SK-N-SH (cell line): ENCODE data around the gene TM9SF1. TPM values are rescaled to one million over a fixed set of nuclear protein-coding genes. Genes with fewer than 3 reads are reported as not detected.

ENCODE experiments used
- CTCF ChIA-PET: fragments of 300-600, 350-600 bp; formaldehyde crosslinking; extraction: SDS; loops from one replicate; lab custom pipeline; 2021; lab: Yijun Ruan, JAX
- POLR2A ChIA-PET: fragments of 350-600 bp; sonication (Branson Sonifier 250); formaldehyde crosslinking; extraction: SDS; loops from one replicate; lab custom pipeline; 2020; ENCODE audit warnings: antibody characterized with exemption, inconsistent platforms; lab: Yijun Ruan, JAX
- DNase-seq: peaks from one replicate; pipeline ENCODE4 v3.0.0; 2012
- H2AFZ ChIP-seq: fragments of 200-600 bp; sonication (generic); 2 replicates; pipeline ENCODE4 v1.8.1; 2016; ENCODE audit warnings: antibody characterized with exemption, mild to moderate bottlenecking, low read depth
- H3F3A ChIP-seq: fragments of 200-600 bp; sonication (generic); replicated peaks from 2 replicates; pipeline ENCODE3; 2016; ENCODE audit warnings: antibody characterized with exemption, mild to moderate bottlenecking; ENCODE audit not compliant: insufficient read depth
- H3K27ac ChIP-seq, 2 experiments: fragments of 200-500 bp in 1 of 2; fragments of 200-600 bp in 1 of 2; sonication (Bioruptor generic) in 1 of 2; sonication (generic), shearing (Covaris generic) in 1 of 2; 2 replicates each; pipeline versions ENCODE4 v1.5.1 to v1.6.1; 2014 to 2016; ENCODE audit warnings: low read depth in 2 of 2, inconsistent platforms in 1 of 2, low read length in 1 of 2, mild to moderate bottlenecking in 1 of 2, mixed read lengths in 1 of 2
- H3K27me3 ChIP-seq: fragments of 200-600 bp; sonication (generic), shearing (Covaris generic); 2 replicates; pipeline ENCODE4 v1.6.1; 2016; ENCODE audit warnings: mixed run types; ENCODE audit not compliant: insufficient read depth
- H3K36me3 ChIP-seq, 2 experiments: fragments of 200-500 bp in 1 of 2; fragments of 200-600 bp in 1 of 2; sonication (Bioruptor generic) in 1 of 2; sonication (generic) in 1 of 2; replicated peaks in 1 of 2; 2 replicates each; pipeline versions ENCODE3 to v1.5.1; 2014 to 2016; ENCODE audit warnings: low read length in 1 of 2, mild to moderate bottlenecking in 1 of 2; ENCODE audit not compliant: insufficient read depth in 2 of 2, control insufficient read depth in 1 of 2
- H3K4me1 ChIP-seq, 2 experiments: fragments of 200-500 bp in 1 of 2; fragments of 200-600 bp in 1 of 2; sonication (Bioruptor generic) in 1 of 2; sonication (generic), shearing (Covaris generic) in 1 of 2; 2 replicates each; pipeline versions ENCODE4 v1.5.1 to v1.6.1; 2014 to 2016; ENCODE audit warnings: low read depth in 1 of 2, low read length in 1 of 2, mixed run types in 1 of 2; ENCODE audit not compliant: insufficient read depth in 2 of 2, control insufficient read depth in 1 of 2
- H3K4me2 ChIP-seq: fragments of 200-600 bp; sonication (generic), shearing (Covaris generic); 2 replicates; pipeline ENCODE4 v1.6.1; 2017; ENCODE audit warnings: mixed run types
- H3K4me3 ChIP-seq, 2 experiments: fragments of 200-500 bp in 1 of 2; fragments of 200-600 bp in 1 of 2; sonication (Bioruptor generic) in 1 of 2; sonication (generic), shearing (Covaris generic) in 1 of 2; 2 replicates each; pipeline versions ENCODE4 v1.5.1 to v1.8.1; 2014 to 2016; ENCODE audit warnings: low read depth in 2 of 2, inconsistent platforms in 1 of 2, low read length in 1 of 2, mild to moderate bottlenecking in 1 of 2, mixed read lengths in 1 of 2, moderate library complexity in 1 of 2
- H3K79me2 ChIP-seq: fragments of 200-600 bp; sonication (generic); 2 replicates; pipeline ENCODE4 v1.8.1; 2017; ENCODE audit warnings: mild to moderate bottlenecking; ENCODE audit not compliant: insufficient read depth
- H3K9ac ChIP-seq: fragments of 200-600 bp; sonication (generic); 2 replicates; pipeline ENCODE4 v1.6.1; 2017; ENCODE audit warnings: mixed run types
- H3K9me2 ChIP-seq: fragments of 200-600 bp; sonication (generic); 2 replicates; pipeline ENCODE4 v1.6.1; 2017; ENCODE audit warnings: mixed run types
- H3K9me3 ChIP-seq: fragments of 200-600 bp; sonication (generic); 2 replicates; pipeline ENCODE4 v1.6.1; 2017; ENCODE audit warnings: mixed run types, mild to moderate bottlenecking, moderate library complexity
- H4K20me1 ChIP-seq: fragments of 200-600 bp; sonication (generic); 2 replicates; pipeline ENCODE4 v1.6.1; 2017; ENCODE audit warnings: mild to moderate bottlenecking, mixed run types; ENCODE audit not compliant: insufficient read depth
- CHD2 ChIP-seq: fragments of 150-350 bp; IDR thresholded peaks from 2 replicates; pipeline ENCODE4 v1.6.1; 2018; ENCODE audit warnings: low read length; ENCODE audit not compliant: partially characterized antibody
- CTCF ChIP-seq: fragments of 200-600 bp; sonication (generic); IDR thresholded peaks from 2 replicates; pipeline ENCODE4 v1.6.1; 2017; ENCODE audit warnings: antibody characterized with exemption, mild to moderate bottlenecking, moderate library complexity
- ELF1 ChIP-seq: IDR thresholded peaks from 2 replicates; pipeline ENCODE4 v1.4.0; 2012
- EP300 ChIP-seq, 2 experiments: IDR thresholded peaks; 2 replicates each; pipeline versions ENCODE4 v1.4.0 to v1.6.1; 2012; ENCODE audit warnings: borderline replicate concordance in 1 of 2, low read depth in 1 of 2, low read length in 1 of 2
- EZH2phosphoT487 ChIP-seq: fragments of 200-600 bp; sonication (generic); IDR thresholded peaks from 2 replicates; pipeline ENCODE4 v1.6.1; 2017; ENCODE audit warnings: low read depth, mixed run types, mild to moderate bottlenecking, antibody characterized with exemption, moderate library complexity, borderline replicate concordance
- FOXJ3 ChIP-seq: sonication (generic); formaldehyde crosslinking; IDR thresholded peaks from 2 replicates; pipeline ENCODE4 v1.5.1; 2020; ENCODE audit warnings: mild to moderate bottlenecking, missing genetic modification reagents
- FOXM1 ChIP-seq: IDR thresholded peaks from 2 replicates; pipeline ENCODE4 v1.4.0; 2012; ENCODE audit warnings: low read depth, mild to moderate bottlenecking
- GABPA ChIP-seq: IDR thresholded peaks from 2 replicates; pipeline ENCODE4 v1.4.0; 2012; ENCODE audit warnings: low read depth, mild to moderate bottlenecking
- JUND ChIP-seq: IDR thresholded peaks from 2 replicates; pipeline ENCODE4 v1.4.0; 2012
- MXI1 ChIP-seq: IDR thresholded peaks from 2 replicates; pipeline ENCODE4 v1.6.1; 2012; ENCODE audit warnings: mild to moderate bottlenecking, low read depth, low read length, improper control_type of control experiment
- NFIC ChIP-seq: IDR thresholded peaks from 2 replicates; pipeline ENCODE4 v1.4.0; 2012; ENCODE audit warnings: borderline replicate concordance
- NRF1 ChIP-seq: IDR thresholded peaks from 2 replicates; pipeline ENCODE4 v1.6.1; 2012; ENCODE audit warnings: low read depth, mild to moderate bottlenecking, low read length
- POLR2AphosphoS5 ChIP-seq: IDR thresholded peaks from 2 replicates; pipeline ENCODE4 v1.6.1; 2012; ENCODE audit warnings: low read depth, low read length
- RXRA ChIP-seq: IDR thresholded peaks from 2 replicates; pipeline ENCODE4 v1.4.0; 2012; ENCODE audit warnings: low read depth, mild to moderate bottlenecking, borderline replicate concordance
- SIN3A ChIP-seq: IDR thresholded peaks from 2 replicates; pipeline ENCODE4 v1.6.1; 2012; ENCODE audit warnings: low read depth, mild to moderate bottlenecking, low read length, moderate library complexity, borderline replicate concordance
- TEAD4 ChIP-seq: IDR thresholded peaks from 2 replicates; pipeline ENCODE4 v1.4.0; 2012; ENCODE audit warnings: mild to moderate bottlenecking, borderline replicate concordance; ENCODE audit not compliant: insufficient read depth
- USF2 ChIP-seq: fragments of 150-350 bp; IDR thresholded peaks from 2 replicates; pipeline ENCODE4 v1.6.1; 2017; ENCODE audit warnings: antibody characterized with exemption, low read length, low read depth, borderline replicate concordance
- YY1 ChIP-seq: IDR thresholded peaks from 2 replicates; pipeline ENCODE4 v1.4.0; 2012; ENCODE audit warnings: low read depth, mild to moderate bottlenecking
- WGBS: methylation state at CpG from one replicate; pipeline ENCODE4 v1.1.6; 2017; ENCODE audit warnings: low lambda C conversion rate; 5-methylcytosine and 5-hydroxymethylcytosine counted together
- polyA plus RNA-seq, 3 experiments: library from polyadenylated mRNA; depleted of rRNA; stranded (reverse); fragments of >200 nt; gene quantifications; 2 replicates each; pipeline ENCODE4 v1.2.3, GENCODE V29; 2012

TM9SF1 gene
- polyA plus RNA-seq, 1 of the 3 experiments (the other 2 are of a cell fraction), result 48.7 TPM

- peaks cover 11 to 25% of the 10 kb centered on the region in 2 experiments for H3K4me1 ChIP-seq
- H4K20me1 ChIP-seq, result peaks cover 8% of the 10 kb centered on the region; the same call in 1 of the 2 replicates
- TF ChIP-seq FOXM1 (no peak), EZH2phosphoT487 (no peak), SIN3A (no peak), POLR2AphosphoS5 (no peak), NRF1 (no peak), YY1 (no peak)
- CTCF ChIA-PET, result interaction anchor here (0.9 to 4.6 kb wide), 7 partner anchors 10 to 668 kb away, joined by 3 to 38 read pairs (median 5); partner anchors contain the start of genes IRF9, PCK2 and PSME1
- peak overlapping the region; percentile 77 for H3K9ac ChIP-seq
- no peaks in the 10 kb centered on the region for H3K9me3 ChIP-seq
- H2AFZ ChIP-seq, result 0 out of 2 replicates have a peak overlapping the region, but pooled peaks have one; percentile 17
- H3K4me2 ChIP-seq, result peak overlapping the region; percentile 83
- peak overlapping the region; percentile 87 to 92 for H3K27ac ChIP-seq
- POLR2A ChIA-PET, result interaction anchor here (0.6 to 3.9 kb wide), 15 partner anchors 7 to 97 kb away, joined by 3 to 50 read pairs (median 7); partner anchors contain the start of genes CHMP4A, DCAF11, IPO4 and IRF9
- no peaks in the 10 kb centered on the region for H3K9me2 ChIP-seq
- WGBS, result 10% methylated on average over 9 of the region's 9 CpGs
- H3F3A ChIP-seq, result peaks cover 20% of the 10 kb centered on the region
- H3K27me3 ChIP-seq, result no peaks in the 10 kb centered on the region
- H3K36me3 ChIP-seq, result peaks cover 25 to 42% of the 10 kb centered on the region in 2 experiments
- H3K79me2 ChIP-seq, result peaks cover 60% of the 10 kb centered on the region
- no peak for DNase-seq
- peak overlapping the region; percentile 93 to 98 for H3K4me3 ChIP-seq
Observed at GRCh38 chr14:24145690-24146452, 49.4 kb downstream of the TM9SF1 start.

- H3K4me3 ChIP-seq, result peak overlapping the region in 1 of 2 experiments; percentile 98; a peak in 3 of 4 replicates
- peaks cover 23 to 35% of the 10 kb centered on the region in 2 experiments for H3K36me3 ChIP-seq
- no peak overlapping the region for H2AFZ ChIP-seq
- WGBS, result 100% methylated on average over 1 of the region's 2 CpGs
- H3K27me3 ChIP-seq, result no peaks in the 10 kb centered on the region
- peaks cover 67% of the 10 kb centered on the region for H3K79me2 ChIP-seq
- DNase-seq, result no peak
- POLR2A ChIA-PET, result interaction anchor here (2.2 to 3.9 kb wide), 4 partner anchors 8 to 31 kb away, joined by 10 to 50 read pairs (median 20); partner anchors contain the start of genes DCAF11, IRF9, NRL and PSME1
- peaks cover 20% of the 10 kb centered on the region for H3F3A ChIP-seq
- no peak for TF ChIP-seq RXRA
- TF ChIP-seq MXI1, result no peak
- no peak for TF ChIP-seq GABPA
- no peak for TF ChIP-seq JUND
- no peak for TF ChIP-seq ELF1
- TF ChIP-seq EP300 (IDR thresholded peaks at IDR 0.05; ENCODE audit: borderline replicate concordance in 1 of 2, low read depth in 1 of 2, low read length in 1 of 2), result no peak
- no peak for TF ChIP-seq FOXJ3 (CRISPR knock-in tag)
- TF ChIP-seq CHD2, result no peak
- no peak for TF ChIP-seq USF2
- TF ChIP-seq YY1, result no peak
- no peak for TF ChIP-seq CTCF
- no peak for TF ChIP-seq NFIC
- no peak for TF ChIP-seq TEAD4
- H3K9me3 ChIP-seq, result no peaks in the 10 kb centered on the region
- H3K4me1 ChIP-seq, result peaks cover 11 to 25% of the 10 kb centered on the region in 2 experiments
- peak overlapping the region; percentile 77 for H3K9ac ChIP-seq
- peaks cover 8% of the 10 kb centered on the region; the same call in 1 of the 2 replicates for H4K20me1 ChIP-seq
- H3K4me2 ChIP-seq, result peak overlapping the region; percentile 83
- H3K9me2 ChIP-seq, result no peaks in the 10 kb centered on the region
- H3K27ac ChIP-seq, result peak overlapping the region in 1 of 2 experiments; percentile 92; a peak in 2 of 4 replicates
- CTCF ChIA-PET, result interaction anchor here (1.0 to 4.6 kb wide), 5 partner anchors 15 to 667 kb away, joined by 4 to 38 read pairs (median 5); partner anchors contain the start of genes IRF9 and PCK2
Observed at GRCh38 chr14:24145219-24145618, 50.0 kb downstream of the TM9SF1 start.
